K562 (cell line): ENCODE measurements around the gene COPG2. TPM values are rescaled to one million over a fixed set of nuclear protein-coding genes. Genes with fewer than 3 reads are reported as not detected.

Experiments used
- ATAC-seq: fragments of 200-7000 bp; cut with Tn5 transposase; 3 replicates; pipeline ENCODE4 v1.9.1; 2020; ENCODE audit warnings: moderate library complexity
- BruUV-seq: library from RNA; stranded (reverse); fragments of 400-500 nt; replicated peaks from 2 replicates; lab custom pipeline; 2021; lab: Mats Ljungman, UMichigan
- CTCF ChIA-PET: fragments of 300-600 bp; formaldehyde crosslinking; extraction: SDS; loops from one replicate; lab custom pipeline; 2021; ENCODE audit warnings: low intra/inter-chr PET ratio; lab: Yijun Ruan, JAX
- POLR2A ChIA-PET: fragments of 300-600, 350-650 bp; sonication (Branson Sonifier 250); formaldehyde crosslinking; extraction: SDS; loops from one replicate; lab custom pipeline; 2021; ENCODE audit warnings: antibody characterized with exemption, inconsistent platforms; lab: Yijun Ruan, JAX
- DNase-seq, 4 experiments: peaks; one replicate each; pipeline versions ENCODE4 v3.0.0 to v3.0.0-alpha.2; 2011 to 2018; ENCODE audit warnings: low spot score in 3 of 4, mixed read lengths in 3 of 4; ENCODE audit errors: extremely low read depth in 1 of 4
- FAIRE-seq: peaks from 2 replicates; lab custom pipeline; 2011; peaks lifted over from hg19 to GRCh38; lab: Jason Lieb, UNC
- H2AFZ ChIP-seq: 2 replicates; pipeline ENCODE4 v1.6.0; 2011; ENCODE audit warnings: low read depth, low read length, control low read depth, inconsistent platforms
- H3K27ac ChIP-seq: fragments of 200-600 bp; 3 replicates; pipeline ENCODE4 v1.8.0; 2011; ENCODE audit warnings: low read depth, mild to moderate bottlenecking, control low read depth, inconsistent platforms, low read length, moderate library complexity, mixed read lengths; ENCODE audit errors: extremely low read depth
- H3K27me3 ChIP-seq, 2 experiments: fragments of 300-600 bp in 1 of 2; 2 replicates in 1 of 2; 3 replicates in 1 of 2; pipeline versions ENCODE4 v1.6.0 to v1.8.0; 2011; ENCODE audit warnings: inconsistent platforms in 2 of 2, low read length in 2 of 2, mild to moderate bottlenecking in 1 of 2, mixed read lengths in 1 of 2, moderate library complexity in 1 of 2; ENCODE audit not compliant: control insufficient read depth in 2 of 2, insufficient read depth in 2 of 2
- H3K36me3 ChIP-seq: fragments of 300-600 bp; 3 replicates; pipeline ENCODE4 v1.8.0; 2011; ENCODE audit warnings: mild to moderate bottlenecking, low read length, inconsistent platforms; ENCODE audit not compliant: control insufficient read depth, insufficient read depth
- H3K4me1 ChIP-seq, 2 experiments: fragments of 200-600 bp in 1 of 2; replicated peaks in 1 of 2; 2 replicates in 1 of 2; 3 replicates in 1 of 2; pipeline versions ENCODE4 v1.5.1 to v1.8.0; 2011; ENCODE audit warnings: inconsistent platforms in 2 of 2, low read length in 2 of 2, mild to moderate bottlenecking in 1 of 2, mixed read lengths in 1 of 2, moderate library complexity in 1 of 2; ENCODE audit not compliant: control insufficient read depth in 2 of 2, insufficient read depth in 2 of 2
- H3K4me2 ChIP-seq: 2 replicates; pipeline ENCODE4 v1.6.1; 2011; ENCODE audit warnings: low read length, control low read depth, inconsistent platforms, mixed read lengths; ENCODE audit not compliant: insufficient read depth
- H3K4me3 ChIP-seq: fragments of 200-600 bp; sonication (generic), shearing (Covaris generic); 2 replicates; pipeline ENCODE4 v1.5.1; 2016; ENCODE audit warnings: control low read depth, inconsistent platforms
- H3K79me2 ChIP-seq: fragments of 200-600 bp; 3 replicates; pipeline ENCODE4 v1.8.0; 2011; ENCODE audit warnings: low read length, inconsistent platforms; ENCODE audit not compliant: control insufficient read depth, insufficient read depth
- H3K9ac ChIP-seq, 2 experiments: 2 replicates each; pipeline versions ENCODE4 v1.6.0 to v1.6.1; 2011; ENCODE audit warnings: low read depth in 2 of 2, low read length in 2 of 2, control low read depth in 1 of 2, inconsistent platforms in 1 of 2, mild to moderate bottlenecking in 1 of 2, mixed read lengths in 1 of 2; ENCODE audit not compliant: insufficient read depth in 1 of 2
- H3K9me1 ChIP-seq: one replicate; pipeline ENCODE4 v1.6.0; 2011; ENCODE audit warnings: inconsistent platforms, mild to moderate bottlenecking, low read length, moderate library complexity; ENCODE audit not compliant: control insufficient read depth, insufficient read depth
- H3K9me3 ChIP-seq: replicated peaks from 2 replicates; pipeline ENCODE4 v1.5.1; 2011; ENCODE audit warnings: low read depth, low read length, inconsistent platforms; ENCODE audit not compliant: control insufficient read depth, insufficient read depth
- H4K20me1 ChIP-seq: replicated peaks from 2 replicates; pipeline ENCODE4 v1.6.1; 2011; ENCODE audit warnings: low read length, inconsistent platforms, mixed read lengths; ENCODE audit not compliant: control insufficient read depth, insufficient read depth
- ATF1 ChIP-seq, 2 experiments: fragments of 450-650 bp in 1 of 2; IDR thresholded peaks; 2 replicates each; pipeline ENCODE4 v1.6.1; 2016; ENCODE audit warnings: missing compliant biosample characterization in 1 of 2, missing genetic modification characterization in 1 of 2
- BRCA1 ChIP-seq, 2 experiments: fragments of 450-650 bp in 1 of 2; sonication (generic) in 1 of 2; formaldehyde crosslinking in 1 of 2; IDR thresholded peaks; 2 replicates each; pipeline versions ENCODE4 v1.5.0 to v1.6.1; 2017 to 2020; ENCODE audit warnings: mild to moderate bottlenecking in 1 of 2, missing genetic modification reagents in 1 of 2
- CC2D1A ChIP-seq: fragments of 450-650 bp; IDR thresholded peaks from 2 replicates; pipeline ENCODE4 v1.6.1; 2017; ENCODE audit warnings: mild to moderate bottlenecking
- CSDE1 ChIP-seq, 2 experiments: fragments of 450-650 bp; IDR thresholded peaks; 2 replicates each; pipeline ENCODE4 v1.6.1; 2016; ENCODE audit warnings: mild to moderate bottlenecking in 1 of 2
- ELK3 ChIP-seq: fragments of 450-650 bp; formaldehyde crosslinking; IDR thresholded peaks from 2 replicates; pipeline ENCODE4 v1.4.0; 2020; ENCODE audit warnings: mild to moderate bottlenecking
- FOXA3 ChIP-seq, 2 experiments: fragments of 450-650 bp in 1 of 2; sonication (generic) in 1 of 2; formaldehyde crosslinking; IDR thresholded peaks in 1 of 2; conservative IDR thresholded peaks in 1 of 2; 2 replicates each; pipeline versions ENCODE4 v1.4.0 to v1.8.0; 2020 to 2022; ENCODE audit warnings: mild to moderate bottlenecking in 2 of 2, missing genetic modification reagents in 1 of 2
- GTF2A2 ChIP-seq: IDR thresholded peaks from 2 replicates; pipeline ENCODE4 v1.6.1; 2016; ENCODE audit warnings: mild to moderate bottlenecking, missing genetic modification characterization, missing compliant biosample characterization
- MED1 ChIP-seq: sonication (generic); formaldehyde crosslinking; IDR thresholded peaks from 2 replicates; pipeline ENCODE4 v1.8.1; 2023; ENCODE audit warnings: missing genetic modification reagents, borderline replicate concordance
- MTA1 ChIP-seq: fragments of 450-650 bp; IDR thresholded peaks from 2 replicates; pipeline ENCODE4 v1.6.1; 2017; ENCODE audit warnings: borderline replicate concordance
- POLR2G ChIP-seq: fragments of 200-400 bp; formaldehyde crosslinking; IDR thresholded peaks from 2 replicates; pipeline ENCODE4 v1.6.1; 2017; ENCODE audit warnings: low read depth, mild to moderate bottlenecking, antibody characterized with exemption, low read length, moderate library complexity
- RBM39 ChIP-seq: fragments of 200-400 bp; formaldehyde crosslinking; optimal IDR thresholded peaks from 2 replicates; pipeline ENCODE3; 2018; ENCODE audit warnings: low read depth, low read length
- STAT5B ChIP-seq: fragments of 250-450 bp; sonication (Bioruptor Pico); IDR thresholded peaks from 2 replicates; pipeline ENCODE4 v1.8.0; 2021; ENCODE audit warnings: mild to moderate bottlenecking, inconsistent platforms
- TEAD2 ChIP-seq: fragments of 450-650 bp; IDR thresholded peaks from 2 replicates; pipeline ENCODE4 v1.6.1; 2016; ENCODE audit warnings: missing genetic modification characterization, control low read depth, missing compliant biosample characterization
- ZNF146 ChIP-seq: IDR thresholded peaks from one replicate; pipeline ENCODE4 v1.6.1; 2018; ENCODE audit warnings: missing compliant biosample characterization; ENCODE audit not compliant: unreplicated experiment
- ZNF24 ChIP-seq: fragments of 450-650 bp; IDR thresholded peaks from 2 replicates; pipeline ENCODE4 v1.6.1; 2016
- ZNF76 ChIP-seq: fragments of 250-450 bp; sonication (Bioruptor Pico); IDR thresholded peaks from 2 replicates; pipeline ENCODE4 v1.4.0; 2020; ENCODE audit warnings: mild to moderate bottlenecking, moderate library complexity, borderline replicate concordance
- WGBS: fragments of 100-300 bp; shearing (Covaris generic); methylation state at CpG from one replicate; pipeline ENCODE4 v1.1.6; 2016; ENCODE audit warnings: low coverage, mixed read lengths; ENCODE audit not compliant: insufficient coverage; ENCODE audit errors: missing lambda C conversion rate; 5-methylcytosine and 5-hydroxymethylcytosine counted together
- in situ Hi-C: fragments of 300-500 bp; cut with MboI; formaldehyde crosslinking; loops from 4 replicates; pipeline ENCODE4 v1.15.0; 2018; ENCODE audit warnings: inconsistent platforms, mixed read lengths
- intact Hi-C: fragments of 100-400 bp; cut with micrococcal nuclease; formaldehyde crosslinking; loops from 2 replicates; pipeline ENCODE4 v1.14.2; 2022
- polyA plus RNA-seq, 8 experiments: library from polyadenylated mRNA; depleted of rRNA in 4 of 8; stranded (reverse) in 5 of 8; unstranded in 3 of 8; fragments of >200 nt; fragmentation: Nextera tagmentation in 2 of 8; fragmentation: Illumina TruSeq in 1 of 8; extraction: Ambion mirVana in 2 of 8; extraction: Trizol in 1 of 8; gene quantifications; 2 replicates each; pipeline versions ENCODE4 v1.2.1 to v1.2.3, GENCODE V29; 2011 to 2014; ENCODE audit warnings: inconsistent platforms in 1 of 8, missing spikeins in 1 of 8
- total RNA-seq, 7 experiments: library from RNA; depleted of rRNA in 6 of 7; stranded (reverse); fragments of >200 nt in 6 of 7; fragmentation: Illumina TruSeq in 2 of 7; extraction: Trizol in 2 of 7; gene quantifications; 2 replicates each; pipeline versions ENCODE4 v1.2.1 to v1.2.3, GENCODE V29; 2011 to 2021; ENCODE audit warnings: low replicate concordance in 1 of 7

Gene COPG2
- total and polyA plus RNA-seq, 9 of the 15 experiments (the other 6 are each of a cell fraction or from before 2014, with no cell fraction given) = 6.6 to 104 (median 32.5) TPM

GRCh38 chr7:130475776-130476175, 192.8 kb downstream of the COPG2 start:
- CTCF ChIA-PET = no interaction called here
- no TSS peak for BruUV-seq
- Histone ChIP-seq H2AFZ (no peak overlapping the region), H3K4me3 (no peak overlapping the region), H3K79me2 (no peaks in the 10 kb centered on the region), H3K9me1 (no peaks in the 10 kb centered on the region), H3K27me3 (peaks cover 15 to 24% of the 10 kb centered on the region in 2 experiments), H3K36me3 (no peaks in the 10 kb centered on the region), H3K4me2 (no peak overlapping the region), H4K20me1 (no peaks in the 10 kb centered on the region), H3K4me1 (no peaks in the 10 kb centered on the region), H3K27ac (no peak overlapping the region), H3K9me3 (no peaks in the 10 kb centered on the region), H3K9ac (no peak overlapping the region)
- DNase-seq = no peak
- in situ Hi-C loops (no loop called here), intact Hi-C loops (loop anchor here (2.0 kb wide), 1 partner anchor 77 kb away; no protein-coding TSS in a partner anchor)
- POLR2A ChIA-PET = no interaction called here
- no peak for ATAC-seq
- FAIRE-seq = no peak
- WGBS = 1% methylated on average over 7 of the region's 7 CpGs
- no peak for TF ChIP-seq CSDE1 (IDR thresholded peaks at IDR 0.05)
- no peak for TF ChIP-seq ATF1 (CRISPR knock-in tag; IDR thresholded peaks at IDR 0.05)
- no peak for TF ChIP-seq ATF1 (tag; IDR thresholded peaks at IDR 0.05)
- TF ChIP-seq POLR2G = no peak
- TF ChIP-seq FOXA3 (CRISPR knock-in tag; conservative IDR thresholded peaks at IDR 0.05 in 1 of 2, IDR thresholded peaks at IDR 0.05 in 1 of 2) = no peak
- TF ChIP-seq GTF2A2 (tag) = no peak

DNA sequence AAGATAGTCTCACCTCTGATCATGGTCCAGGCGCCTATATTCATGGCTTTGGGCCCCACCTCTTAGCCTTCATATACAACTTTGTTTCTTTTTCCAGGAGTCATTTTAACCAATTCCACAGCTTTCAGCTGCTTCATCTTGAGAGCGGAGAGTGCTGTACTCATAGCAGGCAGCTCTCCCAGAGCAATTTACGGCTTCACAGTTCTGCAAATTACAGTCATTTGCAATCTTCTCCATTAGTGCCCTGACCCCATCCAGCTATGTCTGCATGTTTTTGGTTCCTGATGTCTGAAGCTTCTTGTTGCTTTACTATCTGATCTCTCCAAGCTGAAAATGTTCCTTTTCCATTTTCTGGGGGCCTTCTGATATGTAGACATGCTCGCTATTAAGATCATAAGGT, 194.7 kb downstream of the COPG2 start:
- Histone ChIP-seq H2AFZ (no peak overlapping the region), H3K9me1 (no peaks in the 10 kb centered on the region), H3K27me3 (peaks cover 15 to 24% of the 10 kb centered on the region in 2 experiments), H3K4me2 (no peak overlapping the region), H3K27ac (no peak overlapping the region), H3K9me3 (no peaks in the 10 kb centered on the region), H3K9ac (no peak overlapping the region), H3K36me3 (no peaks in the 10 kb centered on the region), H3K4me3 (no peak overlapping the region), H3K4me1 (no peaks in the 10 kb centered on the region), H4K20me1 (no peaks in the 10 kb centered on the region), H3K79me2 (no peaks in the 10 kb centered on the region)
- no peak for FAIRE-seq
- 8% methylated on average over 4 of the region's 4 CpGs for WGBS
- CTCF ChIA-PET = no interaction called here
- POLR2A ChIA-PET = interaction anchor here (0.5 to 1.1 kb wide), 4 partner anchors 11 to 346 kb away, joined by 3 to 4 read pairs (median 3); no protein-coding TSS in a partner anchor
- in situ Hi-C loops = no loop called here
- no peak for DNase-seq
- intact Hi-C loops = loop anchor here (2.0 kb wide), 1 partner anchor 75 kb away; no protein-coding TSS in a partner anchor
- no peak for ATAC-seq
- no TSS peak for BruUV-seq
- no peak for TF ChIP-seq TEAD2 (tag)
- no peak for TF ChIP-seq ELK3
- TF ChIP-seq BRCA1 (IDR thresholded peaks at IDR 0.05) = no peak
- no peak for TF ChIP-seq BRCA1 (CRISPR knock-in tag; IDR thresholded peaks at IDR 0.05)
- no peak for TF ChIP-seq STAT5B (CRISPR knock-in tag)
- no peak for TF ChIP-seq MTA1
- no peak for TF ChIP-seq ZNF146 (CRISPR knock-in tag)
- TF ChIP-seq CC2D1A = no peak
- TF ChIP-seq ZNF76 (CRISPR knock-in tag) = no peak
- no peak for TF ChIP-seq RBM39
- no peak for TF ChIP-seq MED1 (CRISPR knock-in tag)
- TF ChIP-seq ZNF24 = no peak
